Heart right ventricle (tissue), 16 donors: ENCODE measurements around the gene GZMM. TPM values are rescaled to one million over a fixed set of nuclear protein-coding genes. Genes with fewer than 3 reads are reported as not detected.
"Not testable (repeated sequence)": the region's sequence is repeated elsewhere in the genome, so short reads cannot be mapped to it uniquely, and the experiment has no call there.

ENCODE experiments used
- ATAC-seq, 8 donors: fragments of 200-7000 bp; cut with Tn5 transposase; one replicate each; pipeline ENCODE4 v1.9.1; 2020; ENCODE audit warnings: mild to moderate bottlenecking in 8 of 8, moderate library complexity in 8 of 8, moderate number of reproducible peaks in 1 of 8
- DNase-seq, 2 donors: peaks; one replicate each; pipeline ENCODE4 v3.0.0-alpha.2; 2020
- H3K27ac ChIP-seq, 10 donors: fragments of 200-600 bp; sonication (generic) in 2 of 10; one replicate each; pipeline versions ENCODE4 v1.5.0 to v1.8.0; 2020 to 2022; ENCODE audit warnings: mild to moderate bottlenecking in 3 of 10
- H3K27me3 ChIP-seq, 7 donors: fragments of 200-600 bp; one replicate each; pipeline ENCODE4 v1.8.0; 2021 to 2022; ENCODE audit warnings: mild to moderate bottlenecking in 2 of 7
- H3K36me3 ChIP-seq, 9 donors: fragments of 200-600 bp; sonication (generic) in 1 of 9; one replicate each; pipeline versions ENCODE4 v1.5.0 to v1.8.0; 2020 to 2022; ENCODE audit warnings: mild to moderate bottlenecking in 2 of 9
- H3K4me1 ChIP-seq, 9 donors: fragments of 200-600 bp; sonication (generic) in 1 of 9; one replicate each; pipeline versions ENCODE4 v1.5.0 to v1.8.0; 2020 to 2022; ENCODE audit warnings: mild to moderate bottlenecking in 4 of 9
- H3K4me3 ChIP-seq, 10 donors: fragments of 200-600 bp; sonication (generic) in 2 of 10; one replicate each; pipeline versions ENCODE4 v1.5.0 to v1.8.0; 2020 to 2022; ENCODE audit warnings: mild to moderate bottlenecking in 7 of 10, moderate library complexity in 2 of 10
- H3K9me3 ChIP-seq, 11 donors: fragments of 200-600 bp in 10 of 11; sonication (generic) in 2 of 11; one replicate each; pipeline versions ENCODE4 v1.5.0 to v1.8.0; 2013 to 2022; ENCODE audit warnings: mild to moderate bottlenecking in 2 of 11, control low read depth in 1 of 11, moderate library complexity in 1 of 11
- CTCF ChIP-seq, 9 donors: fragments of 200-600 bp; sonication (generic) in 2 of 9; IDR thresholded peaks; one replicate each; pipeline versions ENCODE4 v1.5.0 to v1.8.0; 2021 to 2022; ENCODE audit warnings: antibody characterized with exemption in 9 of 9, mild to moderate bottlenecking in 5 of 9, moderate library complexity in 1 of 9
- WGBS, 2 donors: extraction: QIAGEN DNeasy Blood & Tissue Kit; methylation state at CpG; one replicate each; pipeline ENCODE4 v1.1.7; 2013; ENCODE audit warnings: inconsistent platforms in 1 of 2; 5-methylcytosine and 5-hydroxymethylcytosine counted together
- intact Hi-C, 10 donors: fragments of 100-400 bp; cut with DNase I; formaldehyde crosslinking; loops; one replicate each; pipeline versions ENCODE4 v1.11.1 to v1.14.2; 2022
- polyA plus RNA-seq, 2 donors: library from polyadenylated mRNA; stranded (reverse); fragments of 200-250 nt; gene quantifications; one replicate each; pipeline ENCODE4 v1.2.3, GENCODE V29; 2013
- total RNA-seq, 10 donors: library from RNA; stranded (reverse); fragmentation: NEBNext Ultra II Directional in 3 of 10; extraction: Animal tissue kit (Norgen Biotek cat#: 25700) in 3 of 10; gene quantifications; one replicate each; pipeline versions ENCODE4 v1.2.1 to v1.2.4, GENCODE V29; 2021 to 2023
- donor health status: Arrhythmogenic right ventricular cardiomyopathy.
- donor health status: ischemic (EF 13 %, LVEDD 7.1; RV severe dilation, severe dysfunction).
- donor health status: healthy with polysubstance abuse.
- donor health status: DM: no; HTN: yes; CAD: no.
- donor health status: DM: no; HTN: no; CAD: no.
- donor health status: ischemic (EF 25% LVEDD 6.9; RV normal size, moderate dysfunction).
- donor health status: ischemic (EF 25% LVEDD 5.7; RV mildly dilated, moderate dysfunction).
- donor health status: healthy.
- donor health status: DM: yes; HTN: yes; CAD: no.
- donor health status: Ischemic cardiomyopathy.
- donor health status: ischemic (EF 35%, LVEDD 5.7; RV mildly dilated, moderate dysfunction).
- donor health status: nonischemic (EF 11% LVEDD 7.7; RV severe dilation, severe dysfunction).
- donor health status: DM: yes; HTN: yes; CAD: no.
- donor health status: PGD.
- donor health status: ischemic (EF 29% LVEDD 5.4; RV normal size, mild dysfunction).
- donor health status: nonischemic (EF 23%, LVEDD 6.1; RV moderate dilation, normal function).

Gene GZMM
- total and polyA plus RNA-seq, 12 donors: 0.25 to 2.7 (median 0.44) TPM; not detected in 7

DNA sequence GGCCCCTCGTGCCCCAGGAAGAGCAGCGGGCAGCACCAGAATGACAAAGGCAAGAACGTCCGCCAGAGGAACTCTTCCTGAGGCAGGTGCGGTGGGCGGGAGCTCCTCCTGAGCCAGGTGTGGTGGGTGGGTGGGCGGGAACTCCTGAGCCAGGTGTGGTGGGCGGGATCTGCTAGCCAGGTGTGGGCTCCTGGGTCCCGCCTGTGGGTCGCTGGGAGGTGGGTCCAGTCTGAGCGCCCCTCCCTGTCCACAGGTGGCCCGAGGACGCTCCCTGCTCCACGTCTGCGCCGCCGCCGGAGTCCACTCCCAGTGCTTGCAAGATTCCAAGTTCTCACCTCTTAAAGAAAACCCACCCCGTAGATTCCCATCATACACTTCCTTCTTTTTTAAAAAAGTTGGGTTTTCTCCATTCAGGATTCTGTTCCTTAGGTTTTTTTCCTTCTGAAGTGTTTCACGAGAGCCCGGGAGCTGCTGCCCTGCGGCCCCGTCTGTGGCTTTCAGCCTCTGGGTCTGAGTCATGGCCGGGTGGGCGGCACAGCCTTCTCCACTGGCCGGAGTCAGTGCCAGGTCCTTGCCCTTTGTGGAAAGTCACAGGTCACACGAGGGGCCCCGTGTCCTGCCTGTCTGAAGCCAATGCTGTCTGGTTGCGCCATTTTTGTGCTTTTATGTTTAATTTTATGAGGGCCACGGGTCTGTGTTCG lies 38.8 kb downstream of the GZMM start:
- DNase-seq (no peak), ATAC-seq (no peak)
- Histone ChIP-seq H3K4me3 (no peak overlapping the region), H3K4me1 (peaks cover 9 to 67% (median 35%) of the 10 kb centered on the region in 9 donors), H3K36me3 (peaks cover 0 to 60% (median 26%) of the 10 kb centered on the region in 9 donors), H3K27ac (peak overlapping the region in 1 of 10 donors; percentile 41), H3K27me3 (peaks cover 0 to 7% (median 2%) of the 10 kb centered on the region in 7 donors), H3K9me3 (no peaks in the 10 kb centered on the region)
- intact Hi-C loops: no loop called here
- 82 to 91% methylated on average over 30 to 31 of the region's 31 CpGs for WGBS, 2 donors
- TF ChIP-seq CTCF (IDR thresholded peaks at IDR 0.05): no peak

DNA sequence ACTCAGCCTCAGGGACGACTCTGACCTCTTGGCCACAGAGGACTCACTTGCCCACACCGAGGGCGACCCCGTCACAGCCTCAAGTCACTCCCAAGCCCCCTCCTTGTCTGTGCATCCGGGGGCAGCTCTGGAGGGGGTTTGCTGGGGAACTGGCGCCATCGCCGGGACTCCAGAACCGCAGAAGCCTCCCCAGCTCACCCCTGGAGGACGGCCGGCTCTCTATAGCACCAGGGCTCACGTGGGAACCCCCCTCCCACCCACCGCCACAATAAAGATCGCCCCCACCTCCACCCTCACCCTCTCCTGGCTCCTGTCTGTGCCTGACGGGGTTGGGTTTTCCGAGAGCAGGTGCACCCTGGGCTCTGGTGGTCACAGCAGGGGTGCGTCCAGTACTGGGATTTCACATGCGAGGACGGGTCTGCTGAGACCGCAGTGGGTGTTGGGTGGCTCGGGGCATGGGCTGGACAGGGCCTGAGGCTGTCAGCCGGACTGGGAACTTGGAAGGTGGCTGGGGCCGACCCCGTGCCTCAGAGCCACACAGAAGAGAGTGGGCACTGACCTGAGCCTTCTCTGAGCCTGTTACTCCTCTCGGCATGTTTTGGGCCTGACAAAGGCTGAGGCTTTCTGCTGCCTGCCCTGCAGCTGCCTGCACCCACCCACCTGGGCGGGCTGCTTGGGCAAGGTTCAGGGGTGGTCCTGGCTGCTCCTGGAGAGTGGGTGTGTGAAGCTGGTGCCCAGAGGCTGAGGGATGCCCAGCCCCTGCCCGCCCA lies 39.5 kb downstream of the GZMM start:
- H3K27ac ChIP-seq: peak overlapping the region in 1 of 10 donors; percentile 41
- peaks cover 7 to 67% (median 34%) of the 10 kb centered on the region in 9 donors for H3K4me1 ChIP-seq
- H3K9me3 ChIP-seq: no peaks in the 10 kb centered on the region
- intact Hi-C loops: no loop called here
- H3K27me3 ChIP-seq: peaks cover under 1 to 14% (median 9%) of the 10 kb centered on the region in 7 donors
- no peak for TF ChIP-seq CTCF (IDR thresholded peaks at IDR 0.05)
- DNase-seq (no peak), ATAC-seq (peak in 3 of 8 donors; percentile 0 to 2 (median 1))
- no peak overlapping the region for H3K4me3 ChIP-seq
- H3K36me3 ChIP-seq: peaks cover 0 to 53% (median 26%) of the 10 kb centered on the region in 9 donors
- WGBS, 2 donors: 79 to 86% methylated on average over 27 of the region's 27 CpGs

GRCh38 chr19:583968-584239 lies 40.1 kb downstream of the GZMM start:
- ATAC-seq (peak in 2 of 8 donors; percentile 4 to 10), DNase-seq (no peak)
- Histone ChIP-seq H3K36me3 (peaks cover 0 to 50% (median 26%) of the 10 kb centered on the region in 9 donors), H3K4me3 (no peak overlapping the region), H3K27ac (peak overlapping the region in 2 of 10 donors; percentile 41 to 45), H3K9me3 (no peaks in the 10 kb centered on the region), H3K27me3 (peaks cover 5 to 19% (median 14%) of the 10 kb centered on the region in 7 donors), H3K4me1 (peaks cover 6 to 67% (median 32%) of the 10 kb centered on the region in 9 donors)
- intact Hi-C loops: no loop called here
- 61 to 82% methylated on average over 5 of the region's 5 CpGs for WGBS, 2 donors
- no peak for TF ChIP-seq CTCF (IDR thresholded peaks at IDR 0.05)

DNA sequence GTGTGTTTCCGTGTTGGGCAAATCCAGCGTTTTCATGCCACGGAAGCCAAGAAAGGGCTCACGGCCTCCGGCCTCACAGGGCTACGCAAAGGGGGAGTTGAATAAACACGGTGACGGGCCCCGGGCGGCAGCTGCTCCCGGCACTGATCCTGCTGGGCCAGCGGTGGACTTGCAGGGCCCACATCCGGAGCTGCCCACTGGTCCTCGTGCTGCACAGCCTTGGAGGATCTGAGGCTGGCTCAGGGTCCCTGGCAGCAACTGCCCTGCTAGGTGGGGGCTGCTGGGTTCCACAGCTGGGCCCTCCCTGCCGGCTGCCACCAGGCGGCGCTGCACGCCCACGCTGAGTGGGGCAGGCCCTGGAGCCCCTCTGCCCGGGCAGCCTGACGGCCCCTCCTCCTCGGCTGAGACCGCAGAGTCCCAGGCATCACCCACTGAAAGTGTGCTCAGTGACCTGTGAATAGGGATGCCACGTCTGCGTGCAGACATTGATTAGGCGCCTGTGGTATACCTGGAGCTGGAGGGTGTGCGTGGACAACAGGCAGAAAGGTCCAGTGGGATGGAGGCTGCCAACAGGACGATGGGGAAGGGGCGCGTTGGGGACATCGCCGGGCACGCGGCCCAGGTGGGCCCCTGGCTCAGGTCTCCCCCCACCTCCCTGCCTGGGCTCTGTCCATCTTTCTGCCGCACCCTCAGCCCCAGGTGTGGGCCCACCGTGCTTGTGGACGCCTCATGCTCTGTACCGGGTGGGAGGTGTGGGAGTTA lies 40.6 kb downstream of the GZMM start:
- peak; percentile 50 to 71 for DNase-seq
- H3K4me1 ChIP-seq: peaks cover 7 to 67% (median 35%) of the 10 kb centered on the region in 9 donors
- WGBS, 2 donors: 19 to 29% methylated on average over 38 of the region's 38 CpGs
- no peaks in the 10 kb centered on the region for H3K9me3 ChIP-seq
- H3K27me3 ChIP-seq: peaks cover 10 to 24% (median 19%) of the 10 kb centered on the region in 7 donors
- intact Hi-C loops: loop anchor here in 1 of 10 donors (5.0 kb wide), 2 partner anchors 73 to 153 kb away; no protein-coding TSS in a partner anchor
- H3K36me3 ChIP-seq: peaks cover 0 to 45% (median 24%) of the 10 kb centered on the region in 9 donors
- peak; percentile 68 to 94 (median 84) for TF ChIP-seq CTCF (IDR thresholded peaks at IDR 0.05)
- ATAC-seq: peak; percentile 61 to 80 (median 64)
- H3K27ac ChIP-seq: peak overlapping the region in 2 of 10 donors; percentile 41 to 45
- no peak overlapping the region for H3K4me3 ChIP-seq

GRCh38 chr19:585146-585545 lies 41.3 kb downstream of the GZMM start:
- not testable (repeated sequence) for H3K9me3 ChIP-seq, H3K4me3 ChIP-seq, DNase-seq, H3K27ac ChIP-seq
- Histone ChIP-seq H3K4me1 (peaks cover 7 to 60% (median 29%) of the 10 kb centered on the region in 9 donors), H3K27me3 (peaks cover 11 to 26% (median 20%) of the 10 kb centered on the region in 7 donors), H3K36me3 (peaks cover 0 to 38% (median 22%) of the 10 kb centered on the region in 9 donors)
- intact Hi-C loops: loop anchor here in 1 of 10 donors (5.0 kb wide), 2 partner anchors 72 to 152 kb away; no protein-coding TSS in a partner anchor
- ATAC-seq: peak in 1 of 8 donors; percentile 11
- 82 to 86% methylated on average over 29 to 34 of the region's 34 CpGs for WGBS, 2 donors
